GM19043 (cell line): ENCODE data around the gene RIN3.
A peak's percentile ranks its signal among the peaks of the same experiment; 100 is the strongest.
"Not testable (repeated sequence)": the region's sequence is repeated elsewhere in the genome, so short reads cannot be mapped to it uniquely, and the experiment has no call there.

Source experiments
- ATAC-seq: cut with Tn5 transposase; IDR thresholded peaks from one replicate; pipeline ENCODE4 v1.9.1; 2021; ENCODE audit warnings: low read depth; ENCODE audit not compliant: unreplicated experiment

RIN3 gene

DNA sequence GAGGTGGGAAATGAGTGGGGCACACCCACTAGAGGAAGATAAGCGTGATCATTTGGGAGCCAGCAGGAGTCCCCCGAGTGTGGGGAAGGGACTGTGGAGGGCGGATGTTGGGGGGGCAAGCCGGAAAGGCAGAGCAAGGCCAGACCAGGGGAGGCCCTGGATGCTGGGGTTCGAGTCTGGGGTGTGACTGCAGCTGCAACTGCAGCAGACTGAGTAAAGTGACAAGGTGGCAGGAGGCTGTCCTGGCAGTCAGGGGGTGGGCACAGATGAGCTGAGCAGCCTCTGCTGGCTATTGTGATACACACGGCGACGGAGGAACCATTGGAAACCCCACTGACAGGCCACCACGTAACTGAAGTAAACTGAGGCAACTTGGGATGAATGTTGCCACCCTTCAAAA lies 124.7 kb downstream of the RIN3 start:
- no peak for ATAC-seq

DNA sequence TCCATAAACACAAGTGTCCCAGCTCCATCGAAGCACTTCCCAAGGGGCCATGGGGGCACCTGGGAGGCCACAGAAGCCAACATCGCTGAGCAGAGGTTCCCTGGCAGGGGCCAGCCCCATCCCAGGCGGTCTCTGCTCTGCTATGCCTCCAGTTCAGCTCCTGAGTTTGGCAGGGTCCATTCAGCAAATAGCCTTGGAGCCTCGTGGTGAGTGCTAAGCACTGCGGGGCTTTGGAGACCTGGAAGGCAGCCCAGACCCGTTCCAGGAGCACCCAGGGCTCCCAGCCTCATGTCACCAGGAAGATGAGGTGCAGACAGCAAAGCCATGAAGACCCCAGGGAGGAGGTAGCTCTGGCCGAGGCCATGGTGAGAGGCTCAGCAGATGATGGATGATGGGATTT lies 125.3 kb downstream of the RIN3 start:
- ATAC-seq, result no peak

DNA sequence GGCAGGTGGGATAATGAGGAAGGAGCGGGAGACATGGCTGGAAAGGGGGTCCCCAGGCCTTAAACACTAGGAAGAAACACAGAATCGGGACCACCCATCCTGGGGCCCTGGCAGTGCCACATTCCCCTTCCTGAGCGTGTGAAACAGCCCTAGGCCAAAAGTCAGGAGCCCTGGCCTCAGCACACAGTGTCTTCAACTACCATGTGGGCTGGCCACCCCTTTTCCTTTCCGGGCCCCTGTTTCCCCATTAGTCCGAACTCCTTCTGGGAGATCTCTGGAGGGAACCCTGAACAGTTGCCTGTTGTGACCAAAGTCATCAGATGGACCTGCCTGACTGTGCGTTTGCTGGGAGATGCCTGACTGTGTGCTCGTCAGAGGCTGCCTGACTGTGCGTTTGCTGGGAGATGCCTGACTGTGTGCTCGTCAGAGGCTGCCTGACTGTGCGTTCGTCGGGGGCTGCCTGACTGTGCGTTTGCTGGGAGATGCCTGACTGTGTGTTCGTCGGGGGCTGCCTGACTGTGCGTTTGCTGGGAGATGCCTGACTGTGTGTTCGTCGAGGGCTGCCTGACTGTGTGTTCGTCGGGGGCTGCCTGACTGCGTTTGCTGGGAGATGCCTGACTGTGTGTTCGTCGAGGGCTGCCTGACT lies 126.0 kb downstream of the RIN3 start:
- not testable (repeated sequence) for ATAC-seq

DNA sequence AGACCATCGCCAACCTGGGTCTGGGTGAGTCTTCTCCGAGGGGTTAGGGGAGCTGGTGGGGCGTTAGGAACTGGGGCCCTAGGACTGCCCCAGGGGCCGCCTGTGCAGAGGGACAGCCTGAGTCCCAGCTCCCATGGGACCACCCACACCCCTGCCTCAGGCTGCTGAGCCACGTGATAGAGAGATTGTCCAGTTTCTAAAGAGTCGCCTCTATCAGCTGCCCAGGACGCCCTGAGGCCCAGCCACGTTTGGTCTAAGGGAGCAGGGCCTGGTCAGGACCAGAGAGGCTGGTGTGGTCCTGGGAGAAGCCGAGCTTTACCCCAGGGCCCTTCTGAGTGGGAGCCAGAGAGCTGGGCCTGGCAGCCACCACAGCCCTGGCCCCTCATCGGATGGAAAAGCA lies 127.7 kb downstream of the RIN3 start:
- ATAC-seq, result no peak

DNA sequence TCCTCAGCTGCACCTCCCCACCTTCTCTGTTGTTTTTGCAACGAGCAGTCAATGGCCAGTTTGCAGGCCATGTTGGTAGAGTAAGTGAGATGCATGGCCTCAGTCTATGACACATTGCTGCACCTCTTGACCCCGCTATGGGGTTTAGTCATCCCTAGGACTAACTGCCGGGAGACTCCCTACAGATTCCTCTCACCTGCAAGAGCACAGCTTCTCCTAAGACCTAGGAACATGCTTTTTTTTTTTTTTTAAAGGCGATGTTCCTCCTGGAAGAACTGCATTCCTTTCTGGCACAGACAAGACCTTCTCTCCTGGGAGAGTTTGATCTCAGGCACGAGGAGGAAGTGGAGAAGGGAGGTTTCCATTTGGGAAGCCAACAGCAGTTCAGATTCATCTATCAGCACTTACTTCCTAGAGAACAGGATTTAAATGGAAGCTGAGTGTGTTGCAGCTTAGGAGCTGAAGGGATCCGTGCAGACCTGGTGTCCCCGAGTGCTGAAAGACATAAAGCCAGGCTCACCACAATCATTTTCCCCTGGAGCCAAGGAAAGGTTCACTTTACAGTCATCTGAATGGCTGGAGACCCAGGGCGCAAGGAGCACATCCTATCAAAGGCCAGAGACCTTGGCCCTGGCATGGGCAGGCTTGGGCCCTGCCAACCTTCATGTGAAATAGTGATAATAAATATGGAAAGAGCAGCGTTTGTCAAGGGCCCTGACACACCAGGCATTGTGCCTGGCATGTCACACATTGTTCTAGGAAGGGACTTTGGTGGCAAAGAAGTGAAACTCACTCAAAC lies 130.8 kb downstream of the RIN3 start:
- no peak for ATAC-seq

DNA sequence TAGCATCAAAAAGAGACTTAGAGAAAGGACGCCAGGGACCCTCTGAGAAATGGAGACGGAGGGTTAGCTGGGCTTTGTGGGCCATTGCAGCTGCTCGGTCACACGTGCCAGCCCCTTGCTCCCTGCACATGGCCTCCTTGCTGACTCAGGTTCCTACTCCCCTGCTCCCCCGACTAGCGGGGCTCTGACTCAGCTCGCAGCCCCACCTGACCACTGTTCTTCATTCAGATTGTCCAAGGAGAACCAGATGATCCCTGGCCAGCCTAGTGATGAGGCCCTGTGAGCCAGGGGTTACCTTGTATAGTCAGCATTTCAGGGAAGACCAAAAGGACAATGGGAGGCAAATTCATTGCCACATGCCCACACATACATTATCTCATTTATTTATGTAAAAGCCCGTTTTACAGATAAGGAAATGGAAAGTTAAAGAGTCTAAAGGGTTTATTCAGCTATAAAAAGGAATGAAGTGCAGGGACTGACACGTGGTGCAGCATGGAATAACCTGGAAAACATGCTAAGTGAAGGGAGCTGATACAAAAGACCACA lies 131.5 kb downstream of the RIN3 start:
- ATAC-seq, result no peak

DNA sequence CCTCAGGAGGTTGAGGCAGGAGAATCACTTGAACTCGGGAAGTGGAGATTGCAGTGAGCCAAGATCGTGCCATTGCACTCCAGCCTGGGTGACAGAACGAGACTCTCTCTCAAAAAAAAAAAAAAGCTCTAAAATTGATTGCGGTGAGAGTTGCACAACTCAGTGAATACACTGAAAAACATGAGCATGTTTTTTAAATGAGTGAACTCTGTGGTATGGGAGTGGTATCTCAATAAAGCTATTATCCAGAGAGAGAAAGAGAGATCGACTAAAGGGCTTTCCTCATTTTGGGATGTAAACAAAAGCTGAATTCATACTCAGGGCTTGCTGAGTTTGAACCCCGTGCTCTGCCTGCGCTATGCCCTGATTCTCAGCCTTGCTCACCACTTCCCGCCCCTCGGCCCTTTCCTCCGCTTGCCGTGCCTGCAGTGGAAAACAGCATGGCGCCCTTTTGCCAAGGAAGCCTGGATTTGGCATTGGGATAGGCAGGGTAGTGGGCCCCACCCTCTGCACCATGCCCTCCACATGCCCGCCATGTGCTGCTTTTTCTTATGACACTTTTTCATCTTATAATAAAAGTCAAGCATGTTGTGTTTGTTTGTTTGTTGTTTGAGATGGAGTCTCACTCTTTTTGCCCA lies 132.4 kb downstream of the RIN3 start:
- ATAC-seq, result no peak

DNA sequence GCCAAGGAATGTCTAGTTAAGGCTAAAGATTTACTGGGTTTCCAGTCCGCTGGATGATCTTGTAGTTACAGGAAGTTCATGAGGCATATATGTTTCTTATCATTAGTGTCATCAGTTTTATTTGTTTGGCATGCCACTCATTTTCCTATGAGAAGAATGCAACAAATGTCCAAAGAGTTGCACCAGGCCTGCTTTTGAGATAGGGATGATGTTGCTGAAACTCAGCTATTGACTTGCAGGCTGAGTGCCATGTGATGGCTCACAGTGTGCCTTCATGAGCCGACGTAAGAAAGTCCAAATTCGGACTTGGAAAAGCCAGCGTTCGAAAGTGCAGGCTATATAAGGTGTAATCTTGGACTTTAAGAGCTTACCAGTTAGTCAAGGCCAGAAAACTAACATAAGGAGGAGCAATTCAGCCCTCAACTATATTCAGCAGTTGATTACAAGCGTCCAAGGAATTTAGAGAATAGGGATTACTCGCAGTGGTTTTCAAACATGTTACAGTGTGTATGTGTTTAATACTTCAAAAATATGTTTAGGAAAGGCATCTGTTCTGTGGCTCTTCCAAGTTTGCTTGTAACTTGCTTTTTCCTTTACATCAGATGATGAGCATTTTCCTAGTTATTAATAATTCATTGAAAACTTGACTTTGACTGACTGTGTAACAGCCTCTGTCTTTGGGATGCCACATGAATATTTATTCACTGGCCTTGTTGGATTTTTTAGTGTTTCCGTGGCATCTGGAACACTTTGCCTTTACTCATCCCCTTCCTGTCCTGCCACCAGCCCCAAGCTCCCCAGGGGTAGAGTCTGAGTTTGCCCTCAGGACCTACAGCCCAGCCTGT lies 133.6 kb downstream of the RIN3 start:
- no peak for ATAC-seq

DNA sequence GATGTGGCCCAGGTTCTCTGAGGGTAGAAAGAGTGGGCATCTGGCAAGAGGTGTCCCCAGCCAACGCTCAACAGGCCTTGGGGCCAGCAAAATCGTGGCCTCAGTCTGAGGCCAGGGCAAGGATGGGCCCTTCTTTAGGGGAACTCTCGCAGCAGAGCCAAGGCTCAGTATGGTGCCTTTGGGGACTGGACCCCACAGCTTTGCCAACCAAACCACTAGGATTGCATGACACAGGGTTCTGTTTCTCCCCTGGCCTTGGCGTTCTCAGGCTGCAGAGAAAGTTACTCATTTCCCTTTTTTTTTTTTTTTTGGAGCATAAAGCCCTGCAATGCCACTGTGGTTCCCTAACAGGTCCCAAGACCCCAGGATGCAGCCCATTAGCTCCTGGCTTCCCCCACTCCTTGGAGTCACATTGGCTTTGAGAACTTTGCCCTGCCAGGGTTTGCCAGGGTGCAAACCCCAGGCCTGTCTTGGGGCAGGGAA lies 134.3 kb downstream of the RIN3 start:
- ATAC-seq, result no peak

DNA sequence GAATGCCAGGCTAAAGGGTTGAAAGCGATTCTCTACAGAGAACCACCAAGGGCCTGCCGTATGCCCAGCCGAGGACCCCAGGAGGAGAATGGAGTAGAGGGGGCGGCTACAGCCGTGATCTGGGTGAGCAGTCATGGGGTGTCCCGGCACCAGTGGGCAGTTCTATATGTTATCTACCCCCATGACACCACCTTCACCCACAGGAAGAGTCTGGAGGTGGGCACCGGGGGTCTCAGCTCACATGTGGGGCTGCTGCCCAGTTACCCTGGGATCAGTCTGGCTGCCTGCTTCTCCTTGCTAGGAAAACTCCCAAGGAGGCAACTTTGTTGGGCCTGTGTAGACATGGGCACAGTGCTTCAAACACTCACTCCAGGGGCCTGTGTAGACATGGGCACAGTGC lies 135.5 kb downstream of the RIN3 start:
- no peak for ATAC-seq

DNA sequence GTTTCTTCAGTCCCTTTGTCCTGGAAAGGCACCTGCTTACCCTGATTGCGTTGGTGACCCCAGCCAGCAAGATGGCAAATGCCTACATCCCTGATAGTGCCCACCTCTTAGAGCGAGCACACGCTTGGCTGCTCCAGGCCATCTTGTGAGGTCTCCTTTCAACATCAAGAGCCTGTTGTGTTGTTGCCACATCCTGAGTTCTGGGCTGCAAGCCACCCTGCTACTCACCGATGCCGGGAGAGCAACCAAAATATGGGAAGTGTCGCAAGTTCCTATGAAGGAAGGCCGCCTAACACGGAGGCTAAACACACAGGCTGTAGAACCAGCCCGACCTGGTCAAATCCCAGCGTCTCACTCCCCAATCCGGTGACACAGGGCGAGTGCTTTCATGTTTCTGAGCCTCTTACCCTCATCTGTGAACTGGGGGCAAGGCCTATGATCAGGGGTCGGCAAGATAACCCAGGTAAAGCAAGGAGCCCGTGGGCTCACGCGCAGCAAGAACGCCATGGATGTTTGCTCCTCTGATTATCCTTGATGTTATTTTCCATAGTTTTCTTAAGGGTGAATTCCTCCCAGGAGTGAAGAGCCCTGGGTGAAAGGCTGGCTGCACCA lies 136.5 kb downstream of the RIN3 start:
- ATAC-seq, result no peak

DNA sequence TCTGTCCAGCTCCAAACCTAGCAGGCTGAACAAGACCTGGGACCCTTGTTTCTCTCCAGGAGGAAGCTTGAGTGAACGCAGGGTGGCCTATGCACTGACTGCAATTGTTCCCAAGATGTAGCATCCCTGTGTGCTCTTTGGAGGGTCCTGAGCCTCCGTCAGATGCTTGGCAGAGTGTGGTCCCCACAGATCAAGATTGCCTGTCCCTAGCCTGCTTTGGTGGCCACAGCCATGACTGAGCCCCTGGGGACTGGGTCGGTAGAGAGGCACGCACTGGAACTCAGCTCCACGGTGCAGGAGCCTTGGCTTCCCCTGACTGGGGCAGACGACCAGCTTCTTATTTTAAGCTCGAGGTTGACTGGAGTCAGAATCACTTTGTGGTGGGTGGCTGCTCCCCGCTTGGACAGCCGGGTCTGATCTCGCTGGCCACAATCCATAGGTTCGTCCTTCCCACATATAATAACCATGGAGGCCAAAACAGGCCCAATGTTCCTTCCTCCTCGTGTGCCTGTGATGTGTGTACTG lies 137.1 kb downstream of the RIN3 start:
- ATAC-seq, result no peak

DNA sequence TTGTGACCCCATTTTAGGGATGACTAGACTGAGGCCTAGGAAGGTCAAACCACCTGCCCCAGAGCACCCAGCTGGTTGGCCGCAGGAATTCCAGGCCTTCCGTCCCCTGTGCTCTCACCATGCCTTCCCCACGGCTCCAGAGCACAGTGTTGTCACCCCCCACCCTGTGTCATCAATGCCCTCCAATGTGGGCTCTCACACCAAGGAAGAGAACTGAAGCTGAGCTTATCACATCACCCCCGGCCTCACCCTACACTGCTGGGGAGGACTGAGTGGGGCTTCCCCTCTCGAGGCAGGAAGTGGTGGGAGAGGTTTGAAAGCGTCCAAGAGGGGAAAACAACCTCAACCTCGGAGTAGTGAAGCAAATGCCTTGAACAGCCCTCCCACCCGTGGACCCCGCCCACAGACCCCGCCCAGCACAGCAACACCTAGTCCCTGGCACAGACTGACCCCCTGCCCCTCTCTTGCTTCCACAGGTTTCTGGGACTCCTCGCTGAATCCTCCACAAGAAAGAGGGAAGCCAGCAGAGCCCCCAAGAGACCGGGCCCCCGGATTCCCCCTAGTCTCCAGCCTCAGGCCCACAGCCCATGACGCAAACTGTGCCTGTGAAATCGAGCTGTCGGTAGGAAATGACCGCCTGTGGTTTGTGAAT lies 137.7 kb downstream of the RIN3 start:
- ATAC-seq, result peak; percentile 60

DNA sequence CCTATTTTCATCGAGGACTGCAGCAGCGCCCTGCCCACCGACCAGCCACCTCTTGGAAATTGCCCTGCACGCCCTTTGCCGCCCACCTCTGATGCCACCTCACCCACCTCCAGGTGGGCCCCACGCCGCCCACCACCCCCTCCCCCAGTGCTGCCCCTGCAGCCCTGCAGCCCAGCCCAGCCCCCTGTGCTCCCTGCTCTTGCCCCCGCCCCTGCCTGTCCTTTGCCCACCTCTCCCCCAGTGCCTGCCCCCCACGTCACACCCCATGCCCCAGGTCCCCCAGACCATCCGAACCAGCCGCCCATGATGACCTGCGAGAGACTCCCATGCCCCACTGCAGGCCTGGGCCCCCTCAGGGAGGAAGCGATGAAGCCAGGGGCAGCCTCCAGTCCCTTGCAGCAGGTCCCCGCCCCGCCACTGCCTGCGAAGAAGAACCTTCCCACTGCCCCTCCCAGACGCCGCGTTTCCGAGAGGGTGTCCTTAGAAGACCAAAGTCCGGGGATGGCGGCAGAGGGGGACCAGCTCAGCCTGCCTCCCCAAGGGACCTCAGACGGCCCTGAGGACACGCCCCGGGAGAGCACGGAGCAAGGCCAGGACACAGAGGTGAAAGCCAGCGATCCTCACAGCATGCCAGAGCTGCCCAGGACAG lies 138.3 kb downstream of the RIN3 start:
- ATAC-seq, result no peak

DNA sequence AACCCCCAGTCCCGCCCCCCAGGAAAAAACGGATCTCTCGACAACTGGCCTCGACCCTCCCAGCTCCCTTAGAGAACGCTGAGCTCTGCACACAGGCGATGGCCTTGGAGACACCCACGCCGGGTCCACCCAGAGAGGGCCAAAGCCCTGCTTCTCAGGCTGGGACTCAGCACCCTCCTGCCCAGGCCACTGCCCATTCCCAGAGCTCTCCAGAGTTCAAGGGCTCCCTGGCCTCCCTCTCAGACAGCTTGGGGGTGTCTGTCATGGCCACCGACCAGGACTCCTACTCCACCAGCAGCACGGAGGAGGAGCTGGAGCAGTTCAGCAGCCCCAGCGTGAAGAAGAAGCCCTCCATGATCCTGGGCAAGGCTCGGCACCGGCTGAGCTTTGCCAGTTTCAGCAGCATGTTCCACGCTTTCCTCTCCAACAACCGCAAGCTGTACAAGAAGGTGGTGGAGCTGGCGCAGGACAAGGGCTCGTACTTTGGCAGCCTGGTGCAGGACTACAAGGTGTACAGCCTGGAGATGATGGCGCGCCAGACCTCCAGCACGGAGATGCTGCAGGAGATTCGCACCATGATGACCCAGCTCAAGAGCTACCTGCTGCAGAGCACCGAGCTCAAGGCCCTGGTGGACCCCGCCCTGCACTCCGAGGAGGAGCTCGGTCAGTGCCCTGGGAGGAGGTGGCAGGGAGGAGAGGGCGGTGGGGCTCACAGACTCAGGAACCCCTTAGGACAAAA lies 139.0 kb downstream of the RIN3 start:
- ATAC-seq, result no peak

DNA sequence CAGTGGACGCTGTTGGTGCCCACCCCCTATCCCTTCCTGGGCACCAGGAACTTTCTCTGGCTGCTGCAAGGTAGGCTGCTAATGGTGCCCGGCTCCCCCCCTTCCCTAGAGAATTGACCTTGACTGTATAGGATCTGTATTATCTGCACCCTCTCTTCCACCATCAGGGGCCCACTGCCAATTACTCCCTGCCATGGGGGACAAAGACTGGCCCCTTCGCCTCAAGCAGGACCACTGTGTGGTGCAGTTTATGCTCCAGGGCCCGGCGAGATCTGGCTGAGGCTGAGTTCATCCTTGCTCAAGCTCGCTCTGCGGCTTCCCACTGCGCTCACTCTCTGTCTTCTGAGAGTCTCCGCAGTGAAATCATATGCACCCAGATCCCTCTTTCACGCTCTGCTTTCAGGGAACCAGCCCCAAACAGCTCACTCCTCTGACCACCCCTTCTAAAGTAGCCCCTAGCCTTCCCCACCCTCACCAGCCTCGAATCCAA lies 139.6 kb downstream of the RIN3 start:
- no peak for ATAC-seq

DNA sequence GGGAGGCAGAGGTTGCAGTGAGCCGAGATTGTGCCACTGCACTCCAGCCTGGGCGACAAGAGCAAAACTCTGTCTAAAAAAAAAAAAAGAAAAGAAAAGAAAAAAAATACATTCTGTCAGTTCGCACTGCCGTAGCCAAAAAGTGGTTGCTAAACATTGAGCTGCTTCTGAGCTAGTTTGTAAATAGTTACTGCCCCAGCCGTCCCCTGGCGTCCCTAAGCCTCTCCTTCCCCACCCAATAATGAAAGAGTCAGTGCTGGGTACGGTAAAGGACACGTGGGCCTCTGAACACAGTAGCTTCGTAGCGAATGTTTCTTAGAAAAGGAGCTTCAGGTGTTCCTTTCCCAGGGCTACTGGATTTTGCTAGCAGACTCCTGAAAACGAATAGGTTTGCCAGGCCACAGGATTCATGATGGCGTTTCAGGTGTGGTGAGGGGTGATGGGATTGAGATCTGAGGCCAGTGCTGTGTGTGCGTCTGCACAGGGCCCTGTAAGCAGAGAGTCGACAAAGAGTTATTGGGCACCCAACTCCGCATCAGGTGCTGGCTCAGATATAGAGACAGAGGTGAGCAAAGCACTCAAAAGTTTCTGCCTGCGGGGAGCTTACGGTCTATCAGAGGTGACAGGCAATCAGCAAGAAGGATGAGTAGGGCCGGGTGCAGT lies 140.8 kb downstream of the RIN3 start:
- ATAC-seq, result no peak
